GM12865 (cell line): Measurements from ENCODE around the gene LUM.
"Not testable (repeated sequence)": the region's sequence is repeated elsewhere in the genome, so short reads cannot be mapped to it uniquely, and the experiment has no call there.

Experiments used
- DNase-seq: peaks from one replicate; pipeline ENCODE4 v3.0.0; 2010; ENCODE audit warnings: low read depth
- H3K4me3 ChIP-seq: 2 replicates; pipeline ENCODE4 v1.5.1; 2011; ENCODE audit warnings: mild to moderate bottlenecking, low read depth, low read length, control low read depth
- TF ChIP-seq, protein P1 (sequence below): IDR thresholded peaks from 2 replicates; pipeline ENCODE4 v1.5.1; 2011; ENCODE audit warnings: low read length, control low read depth, low read depth, inconsistent platforms; ENCODE audit not compliant: insufficient read depth; ENCODE audit errors: missing control alignments

Gene LUM

DNA sequence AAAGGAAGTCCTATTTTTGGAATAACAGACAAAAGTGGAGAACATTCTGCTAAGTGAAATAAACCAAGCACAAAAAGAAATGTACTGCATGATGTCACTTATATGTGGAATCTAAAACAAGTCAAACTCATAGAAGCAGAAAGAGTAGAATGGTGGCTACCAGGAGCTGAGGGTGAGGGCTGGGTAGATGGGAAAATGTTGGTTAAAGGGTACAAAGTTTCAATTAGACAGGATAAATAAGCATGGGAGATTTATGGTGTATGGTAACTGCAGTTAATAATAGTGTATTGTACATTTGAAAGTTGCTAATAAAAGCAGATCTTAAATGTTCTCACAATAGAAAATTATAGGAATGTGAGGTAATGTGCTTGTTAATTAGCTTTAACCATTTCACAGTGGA lies 12.8 kb downstream of the LUM start:
- DNase-seq = no peak
- TF ChIP-seq, protein P1, sequence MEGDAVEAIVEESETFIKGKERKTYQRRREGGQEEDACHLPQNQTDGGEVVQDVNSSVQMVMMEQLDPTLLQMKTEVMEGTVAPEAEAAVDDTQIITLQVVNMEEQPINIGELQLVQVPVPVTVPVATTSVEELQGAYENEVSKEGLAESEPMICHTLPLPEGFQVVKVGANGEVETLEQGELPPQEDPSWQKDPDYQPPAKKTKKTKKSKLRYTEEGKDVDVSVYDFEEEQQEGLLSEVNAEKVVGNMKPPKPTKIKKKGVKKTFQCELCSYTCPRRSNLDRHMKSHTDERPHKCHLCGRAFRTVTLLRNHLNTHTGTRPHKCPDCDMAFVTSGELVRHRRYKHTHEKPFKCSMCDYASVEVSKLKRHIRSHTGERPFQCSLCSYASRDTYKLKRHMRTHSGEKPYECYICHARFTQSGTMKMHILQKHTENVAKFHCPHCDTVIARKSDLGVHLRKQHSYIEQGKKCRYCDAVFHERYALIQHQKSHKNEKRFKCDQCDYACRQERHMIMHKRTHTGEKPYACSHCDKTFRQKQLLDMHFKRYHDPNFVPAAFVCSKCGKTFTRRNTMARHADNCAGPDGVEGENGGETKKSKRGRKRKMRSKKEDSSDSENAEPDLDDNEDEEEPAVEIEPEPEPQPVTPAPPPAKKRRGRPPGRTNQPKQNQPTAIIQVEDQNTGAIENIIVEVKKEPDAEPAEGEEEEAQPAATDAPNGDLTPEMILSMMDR = no peak

DNA sequence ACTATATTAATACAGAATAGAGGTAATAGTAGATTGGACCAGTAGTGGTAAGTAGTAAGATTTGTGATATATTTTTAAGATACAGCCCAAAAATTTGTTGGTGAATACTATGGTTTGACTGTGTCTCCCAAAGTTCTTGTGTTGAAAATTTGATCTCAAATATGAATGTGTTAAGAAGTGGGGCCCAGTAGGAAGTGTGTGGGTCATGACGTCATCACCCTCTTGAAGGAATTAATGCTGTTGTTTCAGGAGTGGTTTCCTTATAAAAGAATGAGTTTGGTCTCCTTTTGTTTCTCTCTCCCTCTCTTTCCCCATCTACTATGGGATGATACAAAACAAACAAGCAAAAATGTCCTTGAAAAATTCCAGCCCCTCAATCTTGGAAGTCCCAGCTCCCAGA lies 16.3 kb downstream of the LUM start:
- DNase-seq = no peak
- TF ChIP-seq, protein P1 = no peak
- H3K4me3 ChIP-seq = no peak overlapping the region

More for the DNA sequence above, 12.8 kb downstream of the LUM start:
- H3K4me3 ChIP-seq = no peak overlapping the region

DNA sequence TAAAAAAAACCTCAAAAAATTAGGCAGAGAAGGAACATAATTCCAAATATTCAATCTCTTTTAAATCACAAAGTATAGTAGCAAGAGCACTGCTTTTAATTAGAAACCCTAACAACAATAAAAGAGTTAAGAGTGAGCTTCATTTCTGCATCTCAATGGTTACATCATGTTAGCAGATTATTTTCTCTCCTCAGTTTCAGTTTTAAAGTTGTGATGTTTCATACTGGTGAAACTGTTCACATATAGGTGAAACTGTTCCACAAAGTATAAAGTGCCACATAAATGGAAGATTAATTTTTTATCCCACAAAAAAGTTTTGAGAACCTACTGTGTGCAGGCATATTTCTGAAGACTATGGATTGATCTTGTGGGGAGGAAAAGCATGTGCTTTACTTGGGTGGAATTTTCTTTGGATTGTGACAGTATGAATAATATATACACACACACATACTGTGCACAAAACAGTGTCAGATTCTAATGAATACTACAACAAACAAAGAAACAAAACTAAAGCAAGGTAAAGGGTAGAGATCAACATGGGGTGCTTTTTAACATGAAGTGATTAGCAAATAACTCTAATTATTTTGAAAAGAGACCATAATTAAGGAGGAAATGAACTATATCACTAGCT lies 17.1 kb downstream of the LUM start:
- no peak for DNase-seq
- TF ChIP-seq, protein P1 = no peak

DNA sequence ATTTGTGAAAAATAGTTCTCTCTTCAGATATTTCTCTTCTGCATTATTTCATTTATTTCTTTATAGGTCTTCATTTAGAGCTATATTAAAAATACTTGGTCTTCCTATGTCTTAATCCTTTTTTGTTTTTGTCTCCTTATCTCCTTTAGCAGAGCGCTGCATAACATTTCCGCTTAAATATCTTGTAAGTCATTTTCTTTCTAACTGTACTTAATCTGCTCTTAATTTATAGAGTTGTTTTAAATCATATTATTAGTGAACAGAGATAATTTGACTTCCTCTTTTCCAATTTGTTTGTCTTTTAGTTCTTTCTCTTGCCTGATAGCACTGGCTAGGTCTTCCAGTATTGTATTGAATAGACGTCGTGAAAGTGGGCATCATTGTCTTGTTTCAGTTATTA lies 18.0 kb downstream of the LUM start:
- TF ChIP-seq, protein P1 = no peak
- H3K4me3 ChIP-seq = no peak overlapping the region

More for the DNA sequence above, 17.1 kb downstream of the LUM start:
- no peak overlapping the region for H3K4me3 ChIP-seq

DNA sequence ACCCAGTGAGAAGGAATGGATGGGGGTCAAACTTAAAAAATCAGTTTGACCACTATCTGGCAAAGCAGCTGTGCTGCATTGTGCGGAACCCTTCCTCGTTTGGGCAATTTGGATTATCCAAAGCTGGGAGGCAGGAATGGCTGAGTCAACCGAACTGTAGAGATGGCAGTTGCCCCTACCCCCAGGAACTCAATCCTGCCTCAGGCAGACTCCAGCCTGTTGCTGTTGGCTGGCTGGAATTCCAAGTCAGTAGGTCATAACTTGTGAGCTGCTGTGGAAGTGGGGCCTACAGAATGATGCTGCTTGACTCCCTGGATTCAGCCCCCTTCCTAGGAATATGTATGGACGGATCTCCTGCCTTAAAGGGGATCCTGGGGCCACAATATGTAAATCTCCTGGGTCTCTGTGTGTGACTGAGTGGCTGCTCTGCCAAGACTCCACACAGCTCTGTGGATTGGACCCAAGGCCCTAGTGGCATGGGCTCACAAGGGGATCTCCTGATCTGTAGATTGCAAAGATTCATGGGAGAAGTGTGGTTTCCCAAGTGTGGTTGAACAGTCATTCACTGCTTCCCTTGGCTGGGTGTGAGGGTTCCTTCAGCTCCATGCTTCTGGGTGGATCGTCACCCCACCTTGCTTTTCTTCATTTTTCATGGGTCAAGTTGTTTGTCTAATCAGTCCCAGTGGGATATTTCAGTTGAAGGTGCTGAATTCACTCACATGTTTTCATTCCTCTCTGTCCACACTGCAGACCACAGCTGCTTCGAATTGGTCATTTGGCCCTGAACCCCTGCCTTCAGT lies 19.2 kb downstream of the LUM start:
- DNase-seq = no peak
- no peak overlapping the region for H3K4me3 ChIP-seq
- TF ChIP-seq, protein P1 = no peak

More for the DNA sequence above, 18.0 kb downstream of the LUM start:
- no peak for DNase-seq

DNA sequence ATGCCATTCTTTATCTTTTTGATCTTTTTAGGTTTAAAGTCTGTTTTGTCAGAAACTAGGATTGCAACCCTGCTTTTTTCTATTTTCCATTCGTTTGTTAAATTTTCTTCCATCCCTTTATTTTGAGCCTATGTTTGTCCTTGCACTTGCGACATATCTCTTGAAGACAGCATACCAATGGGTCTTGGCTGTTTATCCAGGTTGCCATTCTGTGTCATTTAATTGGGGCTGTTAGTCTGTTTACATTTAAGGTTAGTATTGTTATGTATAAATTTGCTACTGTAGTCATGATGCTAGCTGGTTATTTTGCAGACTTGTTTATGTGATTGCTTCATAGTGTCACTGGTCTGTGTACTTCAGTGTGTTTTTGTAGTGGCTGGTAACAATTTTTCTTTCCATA lies 21.3 kb downstream of the LUM start:
- not testable (repeated sequence) for DNase-seq, H3K4me3 ChIP-seq

DNA sequence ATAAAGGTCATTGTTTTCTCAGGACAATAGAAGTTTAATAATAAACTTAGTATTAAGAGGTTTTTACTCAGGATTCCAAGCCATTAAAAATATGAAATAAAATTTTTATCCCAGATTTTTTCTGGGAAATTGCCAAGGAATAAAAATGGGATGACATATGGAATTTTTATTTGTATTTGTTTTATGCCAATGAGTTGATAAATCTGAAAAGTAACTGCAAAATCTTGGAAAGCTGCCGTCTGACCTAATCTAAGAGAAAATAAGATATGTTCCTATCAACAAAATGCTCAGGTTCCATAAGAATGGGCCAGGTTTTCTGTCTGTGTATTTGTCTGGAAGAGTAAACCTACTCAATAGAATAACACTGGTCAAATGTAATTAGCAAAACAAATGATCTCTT lies 31.3 kb downstream of the LUM start:
- TF ChIP-seq, protein P1 = no peak
- DNase-seq = no peak
- H3K4me3 ChIP-seq = no peak overlapping the region
